ENCODE data around the gene DMAC2L. TPM values are rescaled to one million over a fixed set of nuclear protein-coding genes. Genes with fewer than 3 reads are reported as not detected.

The DMAC2L gene
- total RNA-seq, 1 experiment from 2014 or later: 8.9 TPM

DNA sequence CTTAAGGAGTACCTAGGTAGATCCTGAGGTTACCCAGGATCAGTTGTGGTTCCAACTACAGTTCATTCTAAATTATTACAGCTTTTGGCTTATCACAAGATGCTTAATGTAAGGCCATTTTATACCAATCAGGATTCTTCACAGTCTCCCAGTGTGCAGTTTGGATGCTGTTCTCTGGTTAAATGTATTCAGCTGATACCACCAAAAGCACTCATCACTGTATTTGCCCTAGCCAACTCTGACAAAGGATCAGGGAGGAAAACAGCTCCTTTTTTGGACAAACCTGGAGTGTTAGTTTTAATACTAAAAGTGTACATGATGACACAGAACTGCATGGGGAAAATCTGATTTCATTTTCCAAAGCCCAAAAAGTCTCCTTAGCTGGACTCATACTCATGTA is 19.5 kb downstream of the DMAC2L start:
- CTCF ChIA-PET: interaction anchor here (3.9 kb wide), 1 partner anchor 11 kb away, joined by 18 read pairs; no protein-coding TSS in a partner anchor
- intact Hi-C loops (cut with micrococcal nuclease): no loop called here
- ATAC-seq: no peak
- Histone ChIP-seq H3K27me3 (ENCODE audit: insufficient read depth, low read length) (no peaks in the 10 kb centered on the region), H2AFZ (ENCODE audit: low read depth, low read length, poor library complexity, severe bottlenecking) (no peak overlapping the region), H4K20me1 (ENCODE audit: insufficient read depth) (no peaks in the 10 kb centered on the region), H3K9me2 (ENCODE audit: insufficient read depth) (no peaks in the 10 kb centered on the region), H3K4me1 (ENCODE audit: control insufficient read depth in 1 of 2, insufficient read depth in 2 of 2, low read length in 2 of 2) (no peaks in the 10 kb centered on the region), H3K4me2 (ENCODE audit: low read length) (no peak overlapping the region), H3K9me3 (ENCODE audit: control insufficient read depth in 1 of 2, insufficient read depth in 1 of 2, low read depth in 1 of 2, low read length in 2 of 2) (no peaks in the 10 kb centered on the region), H3K4me3 (replicated peaks in 1 of 2; ENCODE audit: low read depth in 1 of 2, low read length in 2 of 2) (no peak overlapping the region), H3K36me3 (ENCODE audit: control insufficient read depth in 1 of 2, insufficient read depth in 2 of 2, low read length in 2 of 2) (no peaks in the 10 kb centered on the region), H3K79me2 (ENCODE audit: insufficient read depth, low read length) (no peaks in the 10 kb centered on the region), H3K9ac (ENCODE audit: low read length) (no peak overlapping the region), H3K27ac (ENCODE audit: low read depth, low read length) (no peak overlapping the region)
- TF ChIP-seq SIN3A (IDR thresholded peaks at IDR 0.05; ENCODE audit: low read depth) (no peak), JUND (IDR thresholded peaks at IDR 0.05) (no peak), CEBPB (IDR thresholded peaks at IDR 0.05; ENCODE audit: low read depth) (no peak), YY1 (IDR thresholded peaks at IDR 0.05; ENCODE audit: extremely low read depth, insufficient replicate concordance, low read depth, low read length) (no peak), SP1 (IDR thresholded peaks at IDR 0.05; ENCODE audit: low read depth) (no peak), POLR2A (IDR thresholded peaks at IDR 0.05; ENCODE audit: borderline replicate concordance, extremely low read depth, insufficient read depth, insufficient read length) (no peak), POLR2AphosphoS5 (IDR thresholded peaks at IDR 0.05; ENCODE audit: low read depth, low read length) (no peak), FOSL1 (IDR thresholded peaks at IDR 0.05; ENCODE audit: low read depth) (no peak), ELF1 (IDR thresholded peaks at IDR 0.05; ENCODE audit: borderline replicate concordance, low read depth) (no peak), ZFX (IDR thresholded peaks at IDR 0.05) (no peak)
- TF ChIP-seq, protein P1, sequence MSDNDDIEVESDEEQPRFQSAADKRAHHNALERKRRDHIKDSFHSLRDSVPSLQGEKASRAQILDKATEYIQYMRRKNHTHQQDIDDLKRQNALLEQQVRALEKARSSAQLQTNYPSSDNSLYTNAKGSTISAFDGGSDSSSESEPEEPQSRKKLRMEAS (IDR thresholded peaks at IDR 0.05): no peak
- TF ChIP-seq, protein P2, sequence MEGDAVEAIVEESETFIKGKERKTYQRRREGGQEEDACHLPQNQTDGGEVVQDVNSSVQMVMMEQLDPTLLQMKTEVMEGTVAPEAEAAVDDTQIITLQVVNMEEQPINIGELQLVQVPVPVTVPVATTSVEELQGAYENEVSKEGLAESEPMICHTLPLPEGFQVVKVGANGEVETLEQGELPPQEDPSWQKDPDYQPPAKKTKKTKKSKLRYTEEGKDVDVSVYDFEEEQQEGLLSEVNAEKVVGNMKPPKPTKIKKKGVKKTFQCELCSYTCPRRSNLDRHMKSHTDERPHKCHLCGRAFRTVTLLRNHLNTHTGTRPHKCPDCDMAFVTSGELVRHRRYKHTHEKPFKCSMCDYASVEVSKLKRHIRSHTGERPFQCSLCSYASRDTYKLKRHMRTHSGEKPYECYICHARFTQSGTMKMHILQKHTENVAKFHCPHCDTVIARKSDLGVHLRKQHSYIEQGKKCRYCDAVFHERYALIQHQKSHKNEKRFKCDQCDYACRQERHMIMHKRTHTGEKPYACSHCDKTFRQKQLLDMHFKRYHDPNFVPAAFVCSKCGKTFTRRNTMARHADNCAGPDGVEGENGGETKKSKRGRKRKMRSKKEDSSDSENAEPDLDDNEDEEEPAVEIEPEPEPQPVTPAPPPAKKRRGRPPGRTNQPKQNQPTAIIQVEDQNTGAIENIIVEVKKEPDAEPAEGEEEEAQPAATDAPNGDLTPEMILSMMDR (IDR thresholded peaks at IDR 0.05 in 2 of 3, conservative IDR thresholded peaks at IDR 0.05 in 1 of 3; ENCODE audit: borderline replicate concordance in 1 of 3, insufficient read depth in 1 of 3, low read depth in 2 of 3, low read length in 2 of 3): no peak
- TF ChIP-seq, protein P3, sequence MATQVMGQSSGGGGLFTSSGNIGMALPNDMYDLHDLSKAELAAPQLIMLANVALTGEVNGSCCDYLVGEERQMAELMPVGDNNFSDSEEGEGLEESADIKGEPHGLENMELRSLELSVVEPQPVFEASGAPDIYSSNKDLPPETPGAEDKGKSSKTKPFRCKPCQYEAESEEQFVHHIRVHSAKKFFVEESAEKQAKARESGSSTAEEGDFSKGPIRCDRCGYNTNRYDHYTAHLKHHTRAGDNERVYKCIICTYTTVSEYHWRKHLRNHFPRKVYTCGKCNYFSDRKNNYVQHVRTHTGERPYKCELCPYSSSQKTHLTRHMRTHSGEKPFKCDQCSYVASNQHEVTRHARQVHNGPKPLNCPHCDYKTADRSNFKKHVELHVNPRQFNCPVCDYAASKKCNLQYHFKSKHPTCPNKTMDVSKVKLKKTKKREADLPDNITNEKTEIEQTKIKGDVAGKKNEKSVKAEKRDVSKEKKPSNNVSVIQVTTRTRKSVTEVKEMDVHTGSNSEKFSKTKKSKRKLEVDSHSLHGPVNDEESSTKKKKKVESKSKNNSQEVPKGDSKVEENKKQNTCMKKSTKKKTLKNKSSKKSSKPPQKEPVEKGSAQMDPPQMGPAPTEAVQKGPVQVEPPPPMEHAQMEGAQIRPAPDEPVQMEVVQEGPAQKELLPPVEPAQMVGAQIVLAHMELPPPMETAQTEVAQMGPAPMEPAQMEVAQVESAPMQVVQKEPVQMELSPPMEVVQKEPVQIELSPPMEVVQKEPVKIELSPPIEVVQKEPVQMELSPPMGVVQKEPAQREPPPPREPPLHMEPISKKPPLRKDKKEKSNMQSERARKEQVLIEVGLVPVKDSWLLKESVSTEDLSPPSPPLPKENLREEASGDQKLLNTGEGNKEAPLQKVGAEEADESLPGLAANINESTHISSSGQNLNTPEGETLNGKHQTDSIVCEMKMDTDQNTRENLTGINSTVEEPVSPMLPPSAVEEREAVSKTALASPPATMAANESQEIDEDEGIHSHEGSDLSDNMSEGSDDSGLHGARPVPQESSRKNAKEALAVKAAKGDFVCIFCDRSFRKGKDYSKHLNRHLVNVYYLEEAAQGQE (IDR thresholded peaks at IDR 0.05; ENCODE audit: low read depth): no peak
- TF ChIP-seq, protein P4, sequence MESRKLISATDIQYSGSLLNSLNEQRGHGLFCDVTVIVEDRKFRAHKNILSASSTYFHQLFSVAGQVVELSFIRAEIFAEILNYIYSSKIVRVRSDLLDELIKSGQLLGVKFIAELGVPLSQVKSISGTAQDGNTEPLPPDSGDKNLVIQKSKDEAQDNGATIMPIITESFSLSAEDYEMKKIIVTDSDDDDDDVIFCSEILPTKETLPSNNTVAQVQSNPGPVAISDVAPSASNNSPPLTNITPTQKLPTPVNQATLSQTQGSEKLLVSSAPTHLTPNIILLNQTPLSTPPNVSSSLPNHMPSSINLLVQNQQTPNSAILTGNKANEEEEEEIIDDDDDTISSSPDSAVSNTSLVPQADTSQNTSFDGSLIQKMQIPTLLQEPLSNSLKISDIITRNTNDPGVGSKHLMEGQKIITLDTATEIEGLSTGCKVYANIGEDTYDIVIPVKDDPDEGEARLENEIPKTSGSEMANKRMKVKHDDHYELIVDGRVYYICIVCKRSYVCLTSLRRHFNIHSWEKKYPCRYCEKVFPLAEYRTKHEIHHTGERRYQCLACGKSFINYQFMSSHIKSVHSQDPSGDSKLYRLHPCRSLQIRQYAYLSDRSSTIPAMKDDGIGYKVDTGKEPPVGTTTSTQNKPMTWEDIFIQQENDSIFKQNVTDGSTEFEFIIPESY (IDR thresholded peaks at IDR 0.05; ENCODE audit: extremely low read depth, insufficient replicate concordance, low read length): no peak
- no peak for DNase-seq (ENCODE audit: low read depth, low spot score)
- RAD21 ChIA-PET (ENCODE audit: low non-redundant PET in 1 of 2, low total read pairs in 2 of 2, uncharacterized antibody in 2 of 2, unreplicated experiment in 2 of 2): no interaction called here
- POLR2A ChIA-PET: no interaction called here
- no TSS peak for BruUV-seq (replicated peaks)
